Neural cell (in vitro differentiated cells): ENCODE results near the gene MGAT4A. TPM values are rescaled to one million over a fixed set of nuclear protein-coding genes. Genes with fewer than 3 reads are reported as not detected.

Experiments used
- H2AFZ ChIP-seq: fragments of 200-600, 300-800 bp; sonication (generic), shearing (Covaris generic); 2 replicates; pipeline ENCODE4 v1.6.0; 2014; ENCODE audit warnings: low read depth, mild to moderate bottlenecking, antibody characterized with exemption, low read length, moderate library complexity
- H3F3A ChIP-seq: fragments of 200-600 bp; shearing (Covaris generic); 2 replicates; pipeline ENCODE4 v1.6.1; 2016; ENCODE audit warnings: mild to moderate bottlenecking, moderate library complexity, mixed read lengths, antibody characterized with exemption, low read length; ENCODE audit not compliant: insufficient read depth, poor library complexity, severe bottlenecking
- H3K27ac ChIP-seq: fragments of 200-600, 300-800 bp; sonication (generic), shearing (Covaris generic); 2 replicates; pipeline ENCODE4 v1.5.1; 2014; ENCODE audit warnings: mild to moderate bottlenecking, low read length, moderate library complexity
- H3K27me3 ChIP-seq: fragments of 300-800, 200-600 bp; sonication (generic), shearing (Covaris generic); 2 replicates; pipeline ENCODE4 v1.6.0; 2014; ENCODE audit warnings: mild to moderate bottlenecking, low read depth, low read length, moderate library complexity; ENCODE audit not compliant: insufficient read depth
- H3K36me3 ChIP-seq: fragments of 300-800, 200-600 bp; sonication (generic), shearing (Covaris generic); 2 replicates; pipeline ENCODE4 v1.5.1; 2014; ENCODE audit warnings: mild to moderate bottlenecking, antibody characterized with exemption, low read length, moderate library complexity; ENCODE audit not compliant: insufficient read depth
- H3K4me2 ChIP-seq: fragments of 300-800, 200-600 bp; sonication (generic), shearing (Covaris generic); 2 replicates; pipeline ENCODE4 v1.6.0; 2014; ENCODE audit warnings: mild to moderate bottlenecking, low read length
- H3K4me3 ChIP-seq: fragments of 300-800, 200-600 bp; sonication (generic), shearing (Covaris generic); 2 replicates; pipeline ENCODE4 v1.5.1; 2014; ENCODE audit warnings: mild to moderate bottlenecking, low read length, moderate library complexity
- H3K79me2 ChIP-seq: fragments of 200-600 bp; shearing (Covaris generic); replicated peaks from 2 replicates; pipeline ENCODE4 v1.6.0; 2014; ENCODE audit warnings: mild to moderate bottlenecking, low read length, moderate library complexity; ENCODE audit not compliant: insufficient read depth
- H3K9ac ChIP-seq: fragments of 300-800, 200-600 bp; sonication (generic), shearing (Covaris generic); 2 replicates; pipeline ENCODE4 v1.6.1; 2016; ENCODE audit warnings: mild to moderate bottlenecking, low read length, mixed read lengths
- H3K9me2 ChIP-seq: fragments of 200-600 bp; shearing (Covaris generic); 2 replicates; pipeline ENCODE4 v1.6.1; 2016; ENCODE audit warnings: mild to moderate bottlenecking, low read length, mixed read lengths; ENCODE audit not compliant: insufficient read depth
- H3K9me3 ChIP-seq: fragments of 200-600, 300-800 bp; sonication (generic), shearing (Covaris generic); 2 replicates; pipeline ENCODE4 v1.6.1; 2016; ENCODE audit warnings: mild to moderate bottlenecking, mixed run types, low read length, moderate library complexity, mixed read lengths
- H4K20me1 ChIP-seq: fragments of 200-600 bp; shearing (Covaris generic); 2 replicates; pipeline ENCODE4 v1.6.1; 2016; ENCODE audit warnings: mild to moderate bottlenecking, mixed run types; ENCODE audit not compliant: insufficient read depth
- CTCF ChIP-seq: fragments of 450-650 bp; IDR thresholded peaks from 2 replicates; pipeline ENCODE4 v1.5.1; 2014; ENCODE audit warnings: antibody characterized with exemption, mild to moderate bottlenecking, moderate library complexity; ENCODE audit not compliant: poor library complexity, severe bottlenecking
- EP300 ChIP-seq: fragments of 450-650 bp; conservative IDR thresholded peaks from 2 replicates; pipeline ENCODE4 v1.6.1; 2014; ENCODE audit warnings: antibody characterized with exemption, mild to moderate bottlenecking, moderate library complexity; ENCODE audit not compliant: poor library complexity, severe bottlenecking
- EZH2 ChIP-seq: fragments of 200-600, 300-800 bp; shearing (Covaris generic), sonication (generic); IDR thresholded peaks from 2 replicates; pipeline ENCODE4 v1.6.1; 2014; ENCODE audit warnings: antibody characterized with exemption, low read length, borderline replicate concordance, mild to moderate bottlenecking; ENCODE audit not compliant: insufficient read depth, poor library complexity, severe bottlenecking
- MXI1 ChIP-seq: fragments of 450-650 bp; conservative IDR thresholded peaks from 2 replicates; pipeline ENCODE4 v1.6.1; 2014; ENCODE audit warnings: antibody characterized with exemption, mild to moderate bottlenecking; ENCODE audit not compliant: poor library complexity, severe bottlenecking
- POLR2AphosphoS5 ChIP-seq: IDR thresholded peaks from 2 replicates; pipeline ENCODE4 v1.6.1; 2012
- RAD21 ChIP-seq: fragments of 450-650 bp; conservative IDR thresholded peaks from 2 replicates; pipeline ENCODE4 v1.6.1; 2014; ENCODE audit warnings: antibody characterized with exemption, mild to moderate bottlenecking, moderate library complexity
- REST ChIP-seq: IDR thresholded peaks from 2 replicates; pipeline ENCODE4 v1.6.1; 2012; ENCODE audit warnings: borderline replicate concordance
- SMC3 ChIP-seq: fragments of 450-650 bp; conservative IDR thresholded peaks from 2 replicates; pipeline ENCODE4 v1.6.1; 2014; ENCODE audit warnings: antibody characterized with exemption, mild to moderate bottlenecking, moderate library complexity; ENCODE audit not compliant: poor library complexity
- TAF1 ChIP-seq: IDR thresholded peaks from 2 replicates; pipeline ENCODE4 v1.6.1; 2012; ENCODE audit warnings: low read depth
- polyA plus RNA-seq: library from polyadenylated mRNA; depleted of rRNA; stranded (reverse); fragments of >200 nt; gene quantifications from 2 replicates; pipeline ENCODE4 v1.2.3, GENCODE V29; 2014

MGAT4A gene
- polyA plus RNA-seq, 1 donor from 2014 or later, result 54.8 TPM

DNA sequence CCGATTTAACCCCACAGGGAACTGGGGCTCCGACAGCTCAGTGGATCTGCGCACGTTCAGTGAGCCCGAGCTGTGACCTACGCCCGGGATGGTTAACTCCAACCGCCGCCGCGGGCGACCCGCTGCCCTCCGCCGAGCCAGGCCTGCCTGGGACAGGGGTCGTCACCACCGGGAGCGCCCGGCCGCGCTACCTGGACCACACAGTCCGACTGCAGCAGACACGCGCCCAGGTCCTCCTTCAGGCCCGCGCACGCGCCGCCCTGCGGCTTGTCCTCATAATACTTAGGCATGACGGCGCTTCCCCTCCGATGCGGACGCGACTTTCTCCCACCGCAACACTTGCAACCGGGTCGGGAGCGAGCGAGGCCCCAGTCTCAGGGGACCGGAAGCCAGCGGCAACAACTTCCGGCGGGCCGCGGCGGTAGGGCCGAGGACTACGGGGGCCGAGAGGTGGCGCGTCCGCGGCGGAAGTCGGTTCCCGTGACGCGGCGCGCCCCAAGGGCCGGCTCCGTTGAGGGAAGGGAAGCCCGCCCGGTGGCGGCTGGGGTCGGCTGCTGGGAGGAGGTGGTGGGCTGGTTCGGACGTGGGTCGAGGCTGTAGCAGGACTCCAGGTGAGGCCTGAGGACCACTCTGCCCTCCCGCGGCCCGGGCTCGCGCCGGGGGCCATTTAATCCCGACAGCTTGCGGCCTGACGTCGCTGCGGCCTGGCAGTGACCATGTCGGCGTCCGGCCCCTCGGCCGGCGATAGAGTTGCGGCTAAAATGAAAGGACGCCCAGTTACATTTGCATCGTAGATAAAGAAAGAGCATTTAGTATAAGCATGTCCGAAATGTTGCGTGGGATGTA is 122.6 kb downstream of the MGAT4A start, which contains the start of the genes COA5 and UNC50:
Gene COA5 (minus strand): TSS at position 397 of the 846 bp plus-strand sequence. CDS start 107 bp downstream, at position 290.
Gene UNC50 (plus strand): TSS at position 474 of the 846 bp plus-strand sequence. CDS start 1,171 bp downstream, outside the sequence.
- no peaks in the 10 kb centered on the region for H3K9me3 ChIP-seq

More for the DNA sequence above, 122.6 kb downstream of the MGAT4A start, which contains the start of the genes COA5 and UNC50:
- peak within 1 kb of the TSS; percentile 94 for H3K27ac ChIP-seq
- H3K4me2 ChIP-seq, result peak within 1 kb of the TSS; percentile 70
- peak within 1 kb of the TSS; percentile 96 for H3K9ac ChIP-seq
- H3K36me3 ChIP-seq, result no peaks in the 10 kb centered on the region
- H3K4me3 ChIP-seq, result peak within 1 kb of the TSS; percentile 86
- peak; percentile 91 for TF ChIP-seq POLR2AphosphoS5
- no peak for TF ChIP-seq EZH2
- peak; percentile 52 for TF ChIP-seq CTCF
- peak; percentile 82 for TF ChIP-seq TAF1
- TF ChIP-seq SMC3, result peak; percentile 67
- no peak for TF ChIP-seq RAD21
- peak; percentile 91 for TF ChIP-seq REST
- peak; percentile 53 for TF ChIP-seq EP300
- TF ChIP-seq MXI1, result peak; percentile 92
- no peaks in the 10 kb centered on the region for H4K20me1 ChIP-seq
- peak within 1 kb of the TSS; percentile 85 for H2AFZ ChIP-seq
- no peaks in the 10 kb centered on the region for H3K27me3 ChIP-seq
- no peaks in the 10 kb centered on the region for H3F3A ChIP-seq
- peaks cover 56% of the 10 kb centered on the region for H3K79me2 ChIP-seq
- H3K9me2 ChIP-seq, result no peaks in the 10 kb centered on the region
